ENCODE data around the gene PEX7.

PEX7 gene

DNA sequence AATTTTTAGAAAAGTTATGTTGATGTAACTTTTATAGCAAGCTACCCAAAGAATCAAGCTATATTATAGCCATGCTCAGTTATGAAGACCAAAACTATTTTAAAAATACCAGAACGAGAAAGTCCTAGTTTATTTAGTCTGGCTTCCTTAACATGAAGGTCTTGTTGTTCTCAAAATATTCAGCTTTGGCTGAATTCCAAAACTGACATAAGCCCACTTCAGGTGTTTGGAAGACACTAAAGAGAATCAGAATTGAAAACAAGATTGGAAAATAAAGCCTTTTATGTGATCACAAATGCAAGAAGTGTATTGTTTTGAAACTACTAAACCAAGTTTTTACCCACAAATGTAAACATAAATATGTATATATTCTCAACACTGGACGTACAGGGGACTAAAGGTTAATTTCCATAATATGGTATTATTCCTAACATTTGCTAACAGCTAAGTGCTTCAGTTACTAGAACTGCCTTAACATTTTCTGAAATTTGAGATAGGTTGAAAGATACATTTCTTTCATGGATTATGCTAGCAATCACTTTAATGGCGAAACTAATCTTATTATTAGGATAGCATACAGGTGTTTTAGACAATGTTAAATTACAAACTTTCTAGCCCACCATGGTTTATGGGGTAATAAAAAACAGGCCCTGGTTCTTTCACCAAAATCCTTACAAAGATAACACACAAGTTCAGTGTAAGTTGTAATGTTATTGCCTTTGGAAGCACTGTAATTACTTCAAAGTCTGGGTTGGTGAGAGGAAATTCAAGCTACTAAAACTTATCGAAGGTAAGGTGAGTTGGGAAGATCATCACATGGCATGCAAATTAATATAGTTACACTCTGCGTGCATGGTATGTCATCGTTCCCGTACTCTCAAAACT is 31.7 kb upstream of the PEX7 start:
- H3K9me3 ChIP-seq (ENCODE audit: control insufficient read depth, low read length): no peaks in the 10 kb centered on the region
- peak overlapping the region; percentile 94 for H3K4me3 ChIP-seq (ENCODE audit: insufficient read depth, low read depth, low read length, poor library complexity, severe bottlenecking)
- DNase-seq: no peak
- no peaks in the 10 kb centered on the region for H3K36me3 ChIP-seq (ENCODE audit: control insufficient read depth, insufficient read depth, low read length)
- peaks cover 32% of the 10 kb centered on the region for H3K4me1 ChIP-seq (ENCODE audit: control insufficient read depth, insufficient read depth, low read length, poor library complexity, severe bottlenecking)
- peak overlapping the region; percentile 99 for H3K27ac ChIP-seq (ENCODE audit: insufficient read depth, low read length, poor library complexity, severe bottlenecking)
- no peaks in the 10 kb centered on the region for H3K27me3 ChIP-seq (replicated peaks; ENCODE audit: control insufficient read depth, insufficient read depth, low read length, poor library complexity, severe bottlenecking)

DNA sequence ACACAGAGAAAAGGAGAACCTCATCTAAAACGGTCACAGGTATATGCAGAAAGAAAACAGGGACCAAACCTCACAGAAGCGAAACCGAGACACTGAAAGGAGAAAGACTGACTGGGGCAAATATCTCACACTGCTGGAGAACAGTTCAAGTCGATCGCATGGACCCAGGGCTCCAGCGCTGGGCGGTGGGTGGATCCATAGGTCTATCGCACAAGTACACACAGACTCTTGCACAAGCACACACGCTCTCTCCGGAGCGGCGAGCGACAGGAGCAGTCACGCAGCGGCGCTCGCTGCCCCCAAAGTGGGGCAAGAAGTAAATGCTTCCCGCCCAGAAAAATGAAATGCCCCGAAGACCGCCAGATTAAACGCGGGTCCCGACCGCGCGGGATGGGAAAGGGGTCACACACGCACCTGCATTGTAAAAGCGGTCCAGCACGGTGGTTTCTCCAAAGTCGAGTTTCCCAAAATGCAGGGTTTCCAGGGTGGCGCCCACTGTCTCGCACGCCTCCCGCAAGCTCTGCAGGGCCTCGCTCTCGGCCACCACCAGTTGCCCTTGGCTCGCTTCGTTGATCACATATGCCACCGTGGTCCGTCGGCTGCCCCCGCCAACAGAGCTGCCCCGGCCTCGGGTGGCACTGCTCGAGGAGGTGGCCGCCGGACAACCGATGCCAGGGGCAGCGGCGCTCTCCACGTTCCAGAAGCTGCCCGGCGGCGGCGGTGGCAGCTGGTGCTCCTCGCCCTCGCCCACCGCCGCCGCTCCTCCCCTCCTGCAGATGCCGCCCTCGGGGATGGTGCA is 30.9 kb upstream of the PEX7 start:
- no peaks in the 10 kb centered on the region for H3K36me3 ChIP-seq (ENCODE audit: control insufficient read depth, insufficient read depth, low read length)
- peaks cover 23% of the 10 kb centered on the region for H3K4me1 ChIP-seq (ENCODE audit: control insufficient read depth, insufficient read depth, low read length, poor library complexity, severe bottlenecking)
- peak overlapping the region; percentile 99 for H3K27ac ChIP-seq (ENCODE audit: insufficient read depth, low read length, poor library complexity, severe bottlenecking)
- no peaks in the 10 kb centered on the region for H3K27me3 ChIP-seq (replicated peaks; ENCODE audit: control insufficient read depth, insufficient read depth, low read length, poor library complexity, severe bottlenecking)
- no peaks in the 10 kb centered on the region for H3K9me3 ChIP-seq (ENCODE audit: control insufficient read depth, low read length)
- H3K4me3 ChIP-seq (ENCODE audit: insufficient read depth, low read depth, low read length, poor library complexity, severe bottlenecking): peak overlapping the region; percentile 94
- peak; percentile 21 to 29 (median 25) for DNase-seq

DNA sequence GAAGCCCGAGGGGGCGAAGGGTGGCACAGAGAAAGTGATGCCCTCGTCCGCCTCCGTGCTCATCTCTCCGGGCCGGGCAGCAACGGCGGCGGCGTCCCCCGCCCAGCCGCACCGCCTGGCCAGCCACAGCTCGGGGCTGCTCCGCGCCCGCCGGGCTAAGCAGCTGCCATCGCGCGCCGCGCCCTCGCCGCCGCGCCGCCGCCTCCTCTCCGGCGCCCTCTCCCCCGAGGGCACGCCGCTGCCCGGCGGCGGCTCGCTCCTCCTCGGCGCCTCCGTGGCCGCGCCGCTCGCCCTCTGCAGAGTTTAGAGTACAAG is 30.3 kb upstream of the PEX7 start:
- Histone ChIP-seq H3K4me1 (ENCODE audit: control insufficient read depth, insufficient read depth, low read length, poor library complexity, severe bottlenecking) (peaks cover 21% of the 10 kb centered on the region), H3K27ac (ENCODE audit: insufficient read depth, low read length, poor library complexity, severe bottlenecking) (peak overlapping the region; percentile 99), H3K4me3 (ENCODE audit: insufficient read depth, low read depth, low read length, poor library complexity, severe bottlenecking) (peak overlapping the region; percentile 94), H3K27me3 (replicated peaks; ENCODE audit: control insufficient read depth, insufficient read depth, low read length, poor library complexity, severe bottlenecking) (no peaks in the 10 kb centered on the region), H3K9me3 (ENCODE audit: control insufficient read depth, low read length) (no peaks in the 10 kb centered on the region), H3K36me3 (ENCODE audit: control insufficient read depth, insufficient read depth, low read length) (no peaks in the 10 kb centered on the region)
- DNase-seq: peak in 1 of 3 donors; percentile 31

DNA sequence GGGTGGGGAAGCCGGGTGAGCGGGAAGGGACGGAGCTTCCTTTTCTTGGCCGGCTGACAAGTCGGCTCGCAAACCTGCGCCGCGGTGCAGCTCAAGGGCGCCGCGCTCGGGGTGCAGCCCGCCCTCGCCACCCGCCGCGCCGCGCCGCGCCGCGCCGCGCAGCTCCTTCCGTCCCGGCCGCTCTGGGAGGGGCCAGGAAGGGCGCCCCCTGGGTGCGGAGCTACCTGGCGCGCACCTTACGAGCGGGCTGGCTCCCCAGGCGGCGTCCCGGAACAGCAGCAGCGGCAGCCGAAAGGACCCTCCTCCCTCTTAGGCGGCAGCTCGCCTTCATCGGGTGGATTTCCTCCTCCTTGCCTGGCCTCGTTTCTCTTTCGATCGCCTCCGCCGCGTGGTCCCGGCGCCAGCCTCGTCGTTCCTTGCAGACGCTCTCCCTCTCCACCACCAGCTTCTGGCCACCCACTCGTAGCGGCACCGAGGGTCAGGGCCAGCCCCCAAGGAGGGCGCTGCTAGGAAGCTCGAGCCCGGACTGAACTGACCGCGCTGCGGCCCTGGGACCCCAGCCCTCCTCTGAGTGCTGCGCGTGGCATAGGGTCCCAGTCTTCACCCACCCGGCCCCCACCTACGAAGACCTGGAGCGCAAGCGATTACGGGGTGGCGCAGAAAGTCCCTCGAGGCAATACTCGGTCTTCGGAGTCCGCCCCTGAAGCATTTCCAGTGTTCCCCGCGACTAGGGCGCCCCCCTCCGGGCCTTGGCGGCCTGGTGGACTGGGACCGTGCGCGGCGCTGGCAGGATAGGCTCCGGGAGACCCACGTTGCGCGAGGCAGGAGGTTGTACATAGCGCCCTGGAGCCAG is 29.8 kb upstream of the PEX7 start, which contains the start of gene MAP3K5:
Gene MAP3K5, minus strand, starts transcription at position 68 of the 853 bp plus-strand sequence. CDS start 320 bp downstream, outside the sequence.
- Histone ChIP-seq H3K27me3 (replicated peaks; ENCODE audit: control insufficient read depth, insufficient read depth, low read length, poor library complexity, severe bottlenecking) (no peaks in the 10 kb centered on the region), H3K9me3 (ENCODE audit: control insufficient read depth, low read length) (no peaks in the 10 kb centered on the region), H3K27ac (ENCODE audit: insufficient read depth, low read length, poor library complexity, severe bottlenecking) (peak within 1 kb of the TSS; percentile 99), H3K4me1 (ENCODE audit: control insufficient read depth, insufficient read depth, low read length, poor library complexity, severe bottlenecking) (peaks cover 15% of the 10 kb centered on the region), H3K4me3 (ENCODE audit: insufficient read depth, low read depth, low read length, poor library complexity, severe bottlenecking) (peak within 1 kb of the TSS; percentile 94), H3K36me3 (ENCODE audit: control insufficient read depth, insufficient read depth, low read length) (no peaks in the 10 kb centered on the region)
- peak; percentile 85 to 89 (median 87) for DNase-seq

DNA sequence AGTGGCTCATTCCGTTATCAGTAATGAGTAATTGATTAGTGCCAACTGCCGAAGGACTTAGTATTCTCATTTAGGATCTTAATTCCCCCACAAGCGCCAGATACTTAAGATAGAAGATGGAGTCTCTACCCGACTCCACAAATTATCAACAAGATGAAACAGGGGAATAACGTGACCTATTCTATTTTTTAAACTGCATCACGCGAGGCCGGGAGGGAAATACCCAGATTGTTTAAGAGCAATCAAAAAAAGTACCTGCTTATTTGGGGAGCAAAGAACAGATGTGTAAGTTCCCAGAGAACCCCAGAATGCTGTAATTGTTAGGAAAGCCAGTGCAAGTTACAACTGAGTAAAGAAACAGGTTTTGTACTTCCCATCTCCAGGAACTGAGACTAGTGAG is 29.0 kb upstream of the PEX7 start:
- H3K27ac ChIP-seq (ENCODE audit: insufficient read depth, low read length, poor library complexity, severe bottlenecking): peak overlapping the region; percentile 99
- H3K9me3 ChIP-seq (ENCODE audit: control insufficient read depth, low read length): no peaks in the 10 kb centered on the region
- no peaks in the 10 kb centered on the region for H3K36me3 ChIP-seq (ENCODE audit: control insufficient read depth, insufficient read depth, low read length)
- DNase-seq: peak in 2 of 3 donors; percentile 10 to 18
- H3K27me3 ChIP-seq (replicated peaks; ENCODE audit: control insufficient read depth, insufficient read depth, low read length, poor library complexity, severe bottlenecking): no peaks in the 10 kb centered on the region
- peak overlapping the region; percentile 94 for H3K4me3 ChIP-seq (ENCODE audit: insufficient read depth, low read depth, low read length, poor library complexity, severe bottlenecking)
- peaks cover 10% of the 10 kb centered on the region for H3K4me1 ChIP-seq (ENCODE audit: control insufficient read depth, insufficient read depth, low read length, poor library complexity, severe bottlenecking)

DNA sequence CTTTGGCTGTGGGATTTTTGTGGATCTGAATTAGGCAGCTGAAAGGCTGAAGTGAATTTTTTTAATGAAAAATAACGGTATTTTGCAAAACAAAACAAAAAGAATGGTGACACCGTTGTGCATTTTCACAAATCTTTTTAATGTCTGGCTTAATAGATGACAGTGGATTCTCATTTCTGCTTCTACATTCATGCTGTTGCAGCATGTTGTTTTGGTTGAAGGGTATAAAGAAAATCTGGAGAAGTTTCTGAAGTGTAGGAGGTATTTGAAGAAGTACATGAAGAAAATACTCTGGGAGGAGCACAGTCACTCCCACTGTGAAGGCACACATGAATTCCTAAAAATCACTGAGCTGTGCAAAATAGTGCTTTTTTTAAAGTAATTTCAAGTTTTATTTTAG is 27.0 kb upstream of the PEX7 start:
- no peak for DNase-seq
- Histone ChIP-seq H3K36me3 (ENCODE audit: control insufficient read depth, insufficient read depth, low read length) (no peaks in the 10 kb centered on the region), H3K4me3 (ENCODE audit: insufficient read depth, low read depth, low read length, poor library complexity, severe bottlenecking) (no peak overlapping the region), H3K27ac (ENCODE audit: insufficient read depth, low read length, poor library complexity, severe bottlenecking) (no peak overlapping the region), H3K9me3 (ENCODE audit: control insufficient read depth, low read length) (no peaks in the 10 kb centered on the region), H3K4me1 (ENCODE audit: control insufficient read depth, insufficient read depth, low read length, poor library complexity, severe bottlenecking) (peaks cover 3% of the 10 kb centered on the region), H3K27me3 (replicated peaks; ENCODE audit: control insufficient read depth, insufficient read depth, low read length, poor library complexity, severe bottlenecking) (no peaks in the 10 kb centered on the region)

DNA sequence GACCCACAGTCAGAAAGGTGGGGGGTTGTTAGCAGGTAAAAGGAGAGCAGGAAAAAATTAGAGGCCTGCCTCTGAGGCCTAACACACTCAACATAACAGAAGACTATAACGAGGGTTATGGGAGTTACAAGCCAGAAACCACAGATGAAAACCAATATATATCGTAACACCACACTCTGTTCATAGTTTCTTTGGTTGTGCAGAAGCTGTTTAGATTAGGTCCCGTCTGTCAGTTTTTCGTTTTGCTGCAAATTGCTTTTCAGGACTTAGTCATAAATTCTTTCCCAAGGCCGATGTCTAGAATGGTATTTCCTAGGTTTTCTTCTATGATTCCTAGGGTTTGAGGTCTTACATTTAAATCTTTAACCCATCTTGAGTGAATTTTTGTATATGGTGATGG is 26.4 kb upstream of the PEX7 start:
- no peak for DNase-seq
- no peaks in the 10 kb centered on the region for H3K36me3 ChIP-seq (ENCODE audit: control insufficient read depth, insufficient read depth, low read length)
- H3K9me3 ChIP-seq (ENCODE audit: control insufficient read depth, low read length): no peaks in the 10 kb centered on the region
- no peak overlapping the region for H3K27ac ChIP-seq (ENCODE audit: insufficient read depth, low read length, poor library complexity, severe bottlenecking)
- H3K4me1 ChIP-seq (ENCODE audit: control insufficient read depth, insufficient read depth, low read length, poor library complexity, severe bottlenecking): peaks cover 3% of the 10 kb centered on the region
- no peaks in the 10 kb centered on the region for H3K27me3 ChIP-seq (replicated peaks; ENCODE audit: control insufficient read depth, insufficient read depth, low read length, poor library complexity, severe bottlenecking)
- no peak overlapping the region for H3K4me3 ChIP-seq (ENCODE audit: insufficient read depth, low read depth, low read length, poor library complexity, severe bottlenecking)

DNA sequence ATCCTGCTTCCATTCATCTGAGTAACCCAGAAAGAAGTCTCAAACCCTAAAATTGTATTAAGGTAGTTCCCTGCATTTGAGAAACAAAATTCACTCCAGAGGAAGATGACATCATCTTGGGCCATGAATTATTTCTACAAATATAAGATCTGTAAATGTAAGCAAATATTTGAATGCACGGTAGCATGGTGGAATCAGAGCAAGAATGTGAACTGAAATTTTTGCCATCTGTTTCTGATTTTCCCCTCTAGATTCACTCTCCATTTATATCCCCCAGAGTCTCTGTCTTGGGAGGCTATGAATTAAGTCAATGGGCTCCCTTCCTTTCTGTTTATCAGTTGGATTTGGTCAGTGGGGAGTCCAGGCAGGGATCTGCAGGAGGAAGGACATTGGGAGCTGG is 24.3 kb upstream of the PEX7 start:
- Histone ChIP-seq H3K27ac (ENCODE audit: insufficient read depth, low read length, poor library complexity, severe bottlenecking) (no peak overlapping the region), H3K9me3 (ENCODE audit: control insufficient read depth, low read length) (no peaks in the 10 kb centered on the region), H3K27me3 (replicated peaks; ENCODE audit: control insufficient read depth, insufficient read depth, low read length, poor library complexity, severe bottlenecking) (no peaks in the 10 kb centered on the region), H3K4me1 (ENCODE audit: control insufficient read depth, insufficient read depth, low read length, poor library complexity, severe bottlenecking) (peaks cover 3% of the 10 kb centered on the region), H3K4me3 (ENCODE audit: insufficient read depth, low read depth, low read length, poor library complexity, severe bottlenecking) (no peak overlapping the region), H3K36me3 (ENCODE audit: control insufficient read depth, insufficient read depth, low read length) (no peaks in the 10 kb centered on the region)
- no peak for DNase-seq

DNA sequence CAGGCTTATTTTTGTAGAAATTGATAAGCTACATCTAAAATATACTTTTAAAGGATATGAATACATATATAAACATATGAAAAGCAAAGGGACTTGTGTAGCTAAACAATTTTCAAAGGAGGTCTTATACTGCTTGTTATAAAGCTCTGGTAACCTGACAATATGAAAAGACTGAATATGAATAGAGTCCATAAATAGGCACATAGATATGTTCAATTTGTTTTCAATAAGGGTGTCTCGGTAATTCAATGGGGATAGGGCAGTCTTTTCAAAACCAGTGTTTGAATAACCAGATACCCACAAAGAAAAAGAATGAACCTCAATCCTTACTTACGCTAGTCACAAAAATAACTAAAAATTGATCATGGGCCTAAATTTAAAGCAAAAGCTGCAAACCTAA is 20.8 kb upstream of the PEX7 start:
- no peak overlapping the region for H3K27ac ChIP-seq (ENCODE audit: insufficient read depth, low read length, poor library complexity, severe bottlenecking)
- no peaks in the 10 kb centered on the region for H3K9me3 ChIP-seq (ENCODE audit: control insufficient read depth, low read length)
- no peak for DNase-seq

More for the DNA sequence above, 20.8 kb upstream of the PEX7 start:
- H3K4me1 ChIP-seq (ENCODE audit: control insufficient read depth, insufficient read depth, low read length, poor library complexity, severe bottlenecking): no peaks in the 10 kb centered on the region
- no peaks in the 10 kb centered on the region for H3K36me3 ChIP-seq (ENCODE audit: control insufficient read depth, insufficient read depth, low read length)
- H3K4me3 ChIP-seq (ENCODE audit: insufficient read depth, low read depth, low read length, poor library complexity, severe bottlenecking): no peak overlapping the region
- no peaks in the 10 kb centered on the region for H3K27me3 ChIP-seq (replicated peaks; ENCODE audit: control insufficient read depth, insufficient read depth, low read length, poor library complexity, severe bottlenecking)
